ENCODE results near the gene NDUFAF4.

DNA sequence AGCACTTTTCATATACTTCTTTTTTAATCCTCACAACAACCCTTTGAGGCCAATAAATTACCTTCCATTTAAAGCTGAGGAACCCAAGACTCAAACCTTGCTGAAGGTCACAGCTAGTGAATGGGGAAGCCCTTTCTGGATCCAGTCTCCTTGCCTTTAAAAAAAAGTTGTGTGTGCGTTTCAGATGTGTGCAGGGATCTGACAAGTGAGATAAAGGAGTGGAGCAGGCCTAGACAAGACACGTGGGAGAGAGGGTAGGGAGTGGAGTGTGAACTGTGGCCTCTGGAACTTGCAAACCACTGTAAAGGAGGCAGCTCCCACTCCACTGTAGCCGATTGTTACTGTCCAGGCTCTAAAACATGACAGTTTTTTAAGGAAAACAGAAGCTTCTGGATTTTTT lies 28.7 kb upstream of the NDUFAF4 start:
- TF ChIP-seq, protein P1, sequence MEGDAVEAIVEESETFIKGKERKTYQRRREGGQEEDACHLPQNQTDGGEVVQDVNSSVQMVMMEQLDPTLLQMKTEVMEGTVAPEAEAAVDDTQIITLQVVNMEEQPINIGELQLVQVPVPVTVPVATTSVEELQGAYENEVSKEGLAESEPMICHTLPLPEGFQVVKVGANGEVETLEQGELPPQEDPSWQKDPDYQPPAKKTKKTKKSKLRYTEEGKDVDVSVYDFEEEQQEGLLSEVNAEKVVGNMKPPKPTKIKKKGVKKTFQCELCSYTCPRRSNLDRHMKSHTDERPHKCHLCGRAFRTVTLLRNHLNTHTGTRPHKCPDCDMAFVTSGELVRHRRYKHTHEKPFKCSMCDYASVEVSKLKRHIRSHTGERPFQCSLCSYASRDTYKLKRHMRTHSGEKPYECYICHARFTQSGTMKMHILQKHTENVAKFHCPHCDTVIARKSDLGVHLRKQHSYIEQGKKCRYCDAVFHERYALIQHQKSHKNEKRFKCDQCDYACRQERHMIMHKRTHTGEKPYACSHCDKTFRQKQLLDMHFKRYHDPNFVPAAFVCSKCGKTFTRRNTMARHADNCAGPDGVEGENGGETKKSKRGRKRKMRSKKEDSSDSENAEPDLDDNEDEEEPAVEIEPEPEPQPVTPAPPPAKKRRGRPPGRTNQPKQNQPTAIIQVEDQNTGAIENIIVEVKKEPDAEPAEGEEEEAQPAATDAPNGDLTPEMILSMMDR (IDR thresholded peaks at IDR 0.05; ENCODE audit: insufficient read depth, low read length, poor library complexity, severe bottlenecking), result no peak
- TF ChIP-seq EZH2phosphoT487 (conservative IDR thresholded peaks at IDR 0.05; ENCODE audit: low read length), result no peak
